DMS 273 (cell line): Measurements from ENCODE around the gene RBM33.

Experiments used
- DNase-seq: peaks from one replicate; lab custom pipeline; 2025; ENCODE audit not compliant: unreplicated experiment; lab: John Stamatoyannopoulos, UW

Gene RBM33

GRCh38 chr7:155818154-155818819 lies 173.8 kb downstream of the RBM33 start:
- no peak for DNase-seq

- no peak for DNase-seq
Measured at GRCh38 chr7:155818820-155819168, 174.3 kb downstream of the RBM33 start.

- DNase-seq = no peak
Measured at GRCh38 chr7:155819186-155819585, 174.7 kb downstream of the RBM33 start.

GRCh38 chr7:155820246-155820645 lies 175.8 kb downstream of the RBM33 start:
- DNase-seq = no peak

GRCh38 chr7:155820788-155821187 lies 176.3 kb downstream of the RBM33 start:
- DNase-seq = no peak

- no peak for DNase-seq
Measured at GRCh38 chr7:155821851-155822250, 177.4 kb downstream of the RBM33 start.

GRCh38 chr7:155824227-155824886 lies 179.9 kb downstream of the RBM33 start:
- DNase-seq = no peak

GRCh38 chr7:155825336-155825735 lies 180.9 kb downstream of the RBM33 start:
- no peak for DNase-seq

- no peak for DNase-seq
Measured at GRCh38 chr7:155829796-155830470, 185.5 kb downstream of the RBM33 start.
